B cell (primary cell): ENCODE measurements around the gene DEGS1.

Experiments
- CTCF ChIP-seq: fragments of 200-600 bp; IDR thresholded peaks from one replicate; pipeline ENCODE4 v1.8.0; 2022; ENCODE audit warnings: antibody characterized with exemption, mild to moderate bottlenecking
- EZH2 ChIP-seq: IDR thresholded peaks from 2 replicates; pipeline ENCODE4 v1.6.1; 2012; ENCODE audit warnings: borderline replicate concordance, low read depth, mild to moderate bottlenecking, moderate library complexity, low read length; ENCODE audit not compliant: insufficient read depth, poor library complexity, severe bottlenecking

- TF ChIP-seq CTCF (no peak), EZH2 (no peak)
These were observed 14.1 kb upstream of the DEGS1 start for GRCh38 chr1:224168859-224169380.
